Spleen (tissue), 7 donors: ENCODE measurements around the gene CLMN.

Experiments
- CTCF ChIP-seq, 11 experiments: fragments of 200-600 bp in 7 of 11; fragments of 450-650 bp in 4 of 11; sonication (generic) in 4 of 11; IDR thresholded peaks in 8 of 11; conservative IDR thresholded peaks in 3 of 11; 1 replicate in 7 of 11; 2 replicates in 4 of 11; pipeline versions ENCODE4 v1.4.0 to v1.8.0; 2016 to 2021; ENCODE audit warnings: antibody characterized with exemption in 11 of 11, inconsistent platforms in 4 of 11, mild to moderate bottlenecking in 1 of 11
- POLR2A ChIP-seq, 3 donors: fragments of 450-650 bp; IDR thresholded peaks; one replicate each; pipeline ENCODE4 v1.5.1; 2017; ENCODE audit warnings: antibody characterized with exemption in 3 of 3, mild to moderate bottlenecking in 1 of 3
- donor health status: DM: no; HTN: no; CAD: no; lungs with moderate emphysema.
- donor health status: DM: no; HTN: no; CAD: no.
- donor health status: DM: no; HTN: no; CAD: no.

GRCh38 chr14:95157048-95157326 lies 162.7 kb downstream of the CLMN start:
- TF ChIP-seq CTCF (IDR thresholded peaks at IDR 0.05 in 8 of 11, conservative IDR thresholded peaks at IDR 0.05 in 3 of 11) (no peak), POLR2A (IDR thresholded peaks at IDR 0.05) (no peak)
